ENCODE data around the gene CD247.
A peak's percentile ranks its signal among the peaks of the same experiment; 100 is the strongest.

CD247 gene

GRCh38 chr1:167472752-167473521 is 45.4 kb downstream of the CD247 start:
- Histone ChIP-seq H3K27me3 (ENCODE audit: insufficient read depth, low read length, poor library complexity, severe bottlenecking) (no peaks in the 10 kb centered on the region), H3K36me3 (ENCODE audit: insufficient read depth, low read length) (peaks cover 11% of the 10 kb centered on the region; the same call in 1 of the 2 replicates), H4K20me1 (ENCODE audit: insufficient read depth, low read length, poor library complexity, severe bottlenecking) (peaks cover 21% of the 10 kb centered on the region), H3K79me2 (ENCODE audit: insufficient read depth, low read length) (peaks cover 89% of the 10 kb centered on the region), H3K4me1 (ENCODE audit: insufficient read depth, low read length, poor library complexity, severe bottlenecking) (peaks cover 30% of the 10 kb centered on the region), H3K4me3 (ENCODE audit: low read length, poor library complexity, severe bottlenecking) (no peak overlapping the region), H3F3A (ENCODE audit: low read depth) (0 out of 2 replicates have a peak, but pooled peaks cover 4% of the 10 kb centered on the region), H2AFZ (ENCODE audit: low read length) (no peak overlapping the region), H3K9me2 (replicated peaks; ENCODE audit: low read depth, low read length) (no peaks in the 10 kb centered on the region), H3K4me2 (ENCODE audit: low read depth, low read length, poor library complexity, severe bottlenecking) (peak overlapping the region; percentile 51), H3K9me3 (ENCODE audit: insufficient read depth, low read depth, low read length) (no peaks in the 10 kb centered on the region), H3K9ac (ENCODE audit: low read depth, low read length, poor library complexity, severe bottlenecking) (peak overlapping the region; percentile 16)
- TF ChIP-seq EZH2phosphoT487 (IDR thresholded peaks at IDR 0.05; ENCODE audit: borderline replicate concordance) = no peak
- no peak for TF ChIP-seq CTCF (conservative IDR thresholded peaks at IDR 0.05; ENCODE audit: low read length)

- Histone ChIP-seq H3K79me2 (ENCODE audit: insufficient read depth, low read length) (peaks cover 86% of the 10 kb centered on the region), H3K9ac (ENCODE audit: low read depth, low read length, poor library complexity, severe bottlenecking) (no peak overlapping the region), H2AFZ (ENCODE audit: low read length) (no peak overlapping the region), H3K27me3 (ENCODE audit: insufficient read depth, low read length, poor library complexity, severe bottlenecking) (no peaks in the 10 kb centered on the region), H3K9me2 (replicated peaks; ENCODE audit: low read depth, low read length) (no peaks in the 10 kb centered on the region), H4K20me1 (ENCODE audit: insufficient read depth, low read length, poor library complexity, severe bottlenecking) (peaks cover 26% of the 10 kb centered on the region), H3K4me2 (ENCODE audit: low read depth, low read length, poor library complexity, severe bottlenecking) (no peak overlapping the region), H3K4me1 (ENCODE audit: insufficient read depth, low read length, poor library complexity, severe bottlenecking) (peaks cover 30% of the 10 kb centered on the region), H3F3A (ENCODE audit: low read depth) (0 out of 2 replicates have a peak, but pooled peaks cover 4% of the 10 kb centered on the region), H3K4me3 (ENCODE audit: low read length, poor library complexity, severe bottlenecking) (no peak overlapping the region), H3K9me3 (ENCODE audit: insufficient read depth, low read depth, low read length) (no peaks in the 10 kb centered on the region), H3K36me3 (ENCODE audit: insufficient read depth, low read length) (no peaks in the 10 kb centered on the region; the same call in 1 of the 2 replicates)
- TF ChIP-seq CTCF (conservative IDR thresholded peaks at IDR 0.05; ENCODE audit: low read length) = no peak
- no peak for TF ChIP-seq EZH2phosphoT487 (IDR thresholded peaks at IDR 0.05; ENCODE audit: borderline replicate concordance)
Measured at GRCh38 chr1:167471568-167471967, 46.8 kb downstream of the CD247 start.

GRCh38 chr1:167469280-167469965 is 48.9 kb downstream of the CD247 start:
- H3K4me3 ChIP-seq (ENCODE audit: low read length, poor library complexity, severe bottlenecking) = no peak overlapping the region
- no peak overlapping the region for H3K4me2 ChIP-seq (ENCODE audit: low read depth, low read length, poor library complexity, severe bottlenecking)
- H4K20me1 ChIP-seq (ENCODE audit: insufficient read depth, low read length, poor library complexity, severe bottlenecking) = peaks cover 21% of the 10 kb centered on the region
- H3K9me2 ChIP-seq (replicated peaks; ENCODE audit: low read depth, low read length) = no peaks in the 10 kb centered on the region
- no peak overlapping the region for H2AFZ ChIP-seq (ENCODE audit: low read length)
- H3K27me3 ChIP-seq (ENCODE audit: insufficient read depth, low read length, poor library complexity, severe bottlenecking) = no peaks in the 10 kb centered on the region
- H3K36me3 ChIP-seq (ENCODE audit: insufficient read depth, low read length) = no peaks in the 10 kb centered on the region; the same call in 1 of the 2 replicates
- H3F3A ChIP-seq (ENCODE audit: low read depth) = 0 out of 2 replicates have a peak, but pooled peaks cover 4% of the 10 kb centered on the region
- peaks cover 18% of the 10 kb centered on the region for H3K4me1 ChIP-seq (ENCODE audit: insufficient read depth, low read length, poor library complexity, severe bottlenecking)
- no peaks in the 10 kb centered on the region for H3K9me3 ChIP-seq (ENCODE audit: insufficient read depth, low read depth, low read length)
- TF ChIP-seq EZH2phosphoT487 (IDR thresholded peaks at IDR 0.05; ENCODE audit: borderline replicate concordance) (no peak), CTCF (conservative IDR thresholded peaks at IDR 0.05; ENCODE audit: low read length) (no peak)
- H3K9ac ChIP-seq (ENCODE audit: low read depth, low read length, poor library complexity, severe bottlenecking) = no peak overlapping the region
- H3K79me2 ChIP-seq (ENCODE audit: insufficient read depth, low read length) = peaks cover 93% of the 10 kb centered on the region
